Right ventricle myocardium inferior (tissue), 1 donor: ENCODE measurements around the gene OBSCN. TPM values are rescaled to one million over a fixed set of nuclear protein-coding genes. Genes with fewer than 3 reads are reported as not detected.
"Not testable (repeated sequence)": the region's sequence is repeated elsewhere in the genome, so short reads cannot be mapped to it uniquely, and the experiment has no call there.

Experiments used
- ATAC-seq: fragments of 200-7000 bp; cut with Tn5 transposase; one replicate; pipeline ENCODE4 v1.9.1; 2020; ENCODE audit warnings: mild to moderate bottlenecking, moderate library complexity
- DNase-seq: peaks from one replicate; pipeline ENCODE4 v3.0.0; 2021; ENCODE audit errors: missing footprints
- intact Hi-C: fragments of 100-400 bp; cut with DNase I; formaldehyde crosslinking; loops from one replicate; pipeline ENCODE4 v1.11.0; 2022
- total RNA-seq: library from RNA; stranded (reverse); fragmentation: NEBNext Ultra II Directional; extraction: Animal tissue kit (Norgen Biotek cat#: 25700); gene quantifications from one replicate; pipeline ENCODE4 v1.2.1, GENCODE V29; 2021
- donor health status: DM: no; HTN: yes; CAD: no; lungs with severe emphysema.

Gene OBSCN
- total RNA-seq, 1 donor from 2014 or later = 275 TPM

DNA sequence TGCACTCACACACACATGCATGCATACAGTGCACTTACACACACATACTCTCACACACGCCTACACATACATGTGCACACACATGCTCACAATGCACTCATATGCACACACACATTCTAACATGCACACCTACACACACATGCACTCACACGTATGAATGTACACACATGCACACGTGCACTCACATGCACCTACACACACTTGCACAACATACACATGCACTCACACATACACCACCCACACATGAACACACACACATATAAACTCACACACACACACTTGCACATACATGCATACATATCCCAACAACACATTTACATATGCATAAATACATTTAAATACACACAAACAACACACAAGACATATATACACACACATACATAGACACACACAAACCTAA, 30.6 kb downstream of the OBSCN start:
- DNase-seq (no peak), ATAC-seq (no peak)
- intact Hi-C loops = no loop called here

DNA sequence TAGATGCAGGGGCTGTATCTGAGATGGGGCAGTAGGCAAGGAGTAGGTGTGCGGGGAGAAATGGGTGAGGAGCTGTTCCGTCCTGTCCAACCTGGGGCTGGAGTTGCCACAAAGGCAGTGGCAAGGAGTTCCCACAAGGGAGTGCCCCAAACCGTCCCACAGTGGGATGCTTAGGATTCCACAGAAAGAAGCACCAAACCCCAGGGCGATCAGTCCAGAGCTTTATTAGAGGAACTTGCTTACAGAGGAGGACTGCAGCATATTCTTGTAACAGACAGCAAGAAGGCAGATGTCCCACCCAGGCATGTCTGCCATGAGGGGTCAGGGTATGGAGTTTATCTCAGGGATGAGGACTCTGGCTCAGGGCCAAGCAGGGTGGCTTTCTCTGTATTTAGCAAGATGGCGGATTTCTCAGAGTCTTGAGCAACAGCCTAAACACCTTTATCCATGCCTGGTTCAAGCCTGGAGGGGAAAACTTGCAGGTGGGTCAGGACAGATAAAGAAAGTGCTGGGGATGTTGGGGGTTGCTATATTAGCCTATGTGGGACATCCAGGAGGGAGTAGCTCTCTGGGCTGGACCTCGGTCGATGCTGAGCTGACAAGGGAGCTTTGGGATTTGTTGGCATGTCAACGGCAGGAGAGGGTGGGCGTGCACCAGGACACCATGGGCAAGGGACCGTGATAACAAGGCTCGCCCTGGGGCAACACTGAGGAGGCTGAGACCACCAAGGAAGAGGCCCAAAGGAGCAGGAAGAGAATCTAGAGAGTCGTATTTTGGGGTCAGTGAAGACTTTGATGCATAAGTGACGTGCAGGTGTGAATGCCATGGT, 32.8 kb downstream of the OBSCN start:
- DNase-seq (no peak), ATAC-seq (no peak)
- intact Hi-C loops = no loop called here

- intact Hi-C loops = no loop called here
- DNase-seq (no peak), ATAC-seq (no peak)
Measured at GRCh38 chr1:228241259-228241658, 33.4 kb downstream of the OBSCN start.

- DNase-seq (no peak), ATAC-seq (no peak)
- intact Hi-C loops = no loop called here
Measured at GRCh38 chr1:228242409-228242808, 34.6 kb downstream of the OBSCN start.

DNA sequence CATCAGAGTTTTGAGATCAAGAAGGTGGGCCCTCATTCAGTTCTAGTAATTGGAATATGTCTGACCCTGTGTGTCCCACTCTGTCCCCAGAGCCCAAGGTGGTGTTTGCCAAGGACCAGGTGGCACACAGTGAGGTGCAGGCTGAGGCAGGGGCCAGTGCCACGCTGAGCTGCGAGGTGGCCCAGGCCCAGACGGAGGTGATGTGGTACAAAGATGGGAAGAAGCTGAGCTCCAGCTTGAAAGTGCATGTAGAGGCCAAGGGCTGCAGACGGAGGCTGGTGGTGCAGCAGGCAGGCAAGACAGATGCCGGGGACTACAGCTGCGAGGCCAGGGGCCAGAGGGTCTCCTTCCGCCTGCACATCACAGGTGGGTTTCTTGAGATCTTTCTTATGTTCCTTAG, 35.2 kb downstream of the OBSCN start:
- DNase-seq = no peak
- intact Hi-C loops = no loop called here
- no peak for ATAC-seq

- intact Hi-C loops, DNase-seq, ATAC-seq: not testable (repeated sequence)
Measured at GRCh38 chr1:228243989-228244388, 36.1 kb downstream of the OBSCN start.

DNA sequence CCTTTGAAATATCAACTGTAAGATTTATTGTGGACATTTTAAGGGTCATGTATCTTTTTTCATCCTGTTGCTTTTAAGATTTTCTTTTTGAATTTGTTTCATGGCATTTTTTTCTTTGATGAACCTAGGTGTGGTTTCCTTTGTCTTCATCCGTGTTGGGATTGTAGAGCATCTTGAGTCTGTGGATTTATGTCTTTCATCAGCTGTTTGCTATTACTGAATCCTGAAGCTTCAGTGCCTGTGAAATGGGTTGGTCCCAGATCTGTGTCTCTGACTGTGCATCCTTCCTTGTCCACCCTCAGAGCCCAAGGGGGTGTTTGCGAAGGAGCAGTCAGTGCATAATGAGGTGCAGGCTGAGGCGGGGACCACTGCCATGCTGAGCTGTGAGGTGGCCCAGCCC, 37.3 kb downstream of the OBSCN start:
- intact Hi-C loops = no loop called here
- no peak for DNase-seq
- no peak for ATAC-seq

DNA sequence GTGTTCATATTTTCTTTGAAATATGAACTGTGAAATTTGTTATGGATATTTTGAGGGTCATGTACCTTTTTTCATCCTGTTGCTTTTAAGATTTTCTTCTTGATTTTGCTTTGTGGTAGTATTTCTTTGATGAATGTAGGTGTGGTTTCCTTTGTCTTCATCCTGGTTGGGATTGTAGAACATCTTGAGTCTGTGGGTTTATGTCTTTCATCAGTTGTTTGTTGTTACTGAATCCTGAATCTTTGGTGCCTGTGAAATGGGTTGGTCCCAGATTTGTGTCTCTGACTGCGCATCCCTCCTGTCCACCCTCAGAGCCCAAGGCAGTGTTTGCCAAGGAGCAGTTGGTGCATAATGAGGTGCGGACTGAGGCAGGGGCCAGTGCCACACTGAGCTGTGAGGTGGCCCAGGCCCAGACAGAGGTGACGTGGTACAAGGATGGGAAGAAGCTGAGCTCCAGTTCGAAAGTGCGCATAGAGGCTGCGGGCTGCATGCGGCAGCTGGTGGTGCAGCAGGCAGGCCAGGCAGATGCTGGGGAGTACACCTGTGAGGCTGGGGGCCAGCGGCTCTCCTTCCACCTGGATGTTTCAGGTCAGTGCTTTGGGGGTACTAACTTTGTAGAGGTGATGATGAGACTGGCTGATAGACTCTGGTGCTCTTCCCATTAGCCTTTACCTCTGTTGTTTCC, 38.5 kb downstream of the OBSCN start:
- DNase-seq = no peak
- ATAC-seq = no peak
- intact Hi-C loops = no loop called here

DNA sequence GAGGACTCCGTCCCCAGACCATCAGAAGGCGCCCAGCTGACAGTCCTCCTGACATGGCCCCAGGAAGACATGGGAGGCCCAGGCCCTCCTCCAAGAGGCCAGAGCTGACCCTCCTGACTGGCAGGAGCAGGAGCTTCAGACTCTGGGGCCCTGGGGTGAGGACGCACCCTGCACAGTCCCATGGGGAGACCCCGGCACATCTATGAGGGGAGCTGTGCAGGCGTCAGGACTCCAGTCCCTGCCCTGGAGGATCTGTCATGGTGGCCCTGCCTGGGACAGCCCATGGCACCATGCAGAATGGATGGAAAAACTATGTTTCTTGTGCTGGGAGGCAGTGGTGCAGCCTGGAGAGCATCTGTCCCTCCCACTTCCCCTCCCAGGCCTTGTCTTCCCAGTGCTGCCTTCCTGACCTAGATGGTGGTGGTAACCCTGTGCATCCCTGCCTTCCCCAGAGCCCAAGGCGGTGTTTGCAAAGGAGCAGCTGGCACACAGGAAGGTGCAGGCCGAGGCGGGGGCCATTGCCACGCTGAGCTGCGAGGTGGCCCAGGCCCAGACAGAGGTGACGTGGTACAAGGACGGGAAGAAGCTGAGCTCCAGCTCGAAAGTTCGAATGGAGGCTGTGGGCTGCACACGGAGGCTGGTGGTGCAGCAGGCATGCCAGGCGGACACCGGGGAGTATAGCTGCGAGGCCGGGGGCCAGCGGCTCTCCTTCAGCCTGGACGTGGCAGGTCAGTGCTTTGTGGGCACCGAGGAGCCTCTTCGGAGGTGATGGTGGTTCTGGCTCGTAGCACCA, 41.9 kb downstream of the OBSCN start:
- intact Hi-C loops = no loop called here
- peak; percentile 37 for ATAC-seq
- DNase-seq = no peak

DNA sequence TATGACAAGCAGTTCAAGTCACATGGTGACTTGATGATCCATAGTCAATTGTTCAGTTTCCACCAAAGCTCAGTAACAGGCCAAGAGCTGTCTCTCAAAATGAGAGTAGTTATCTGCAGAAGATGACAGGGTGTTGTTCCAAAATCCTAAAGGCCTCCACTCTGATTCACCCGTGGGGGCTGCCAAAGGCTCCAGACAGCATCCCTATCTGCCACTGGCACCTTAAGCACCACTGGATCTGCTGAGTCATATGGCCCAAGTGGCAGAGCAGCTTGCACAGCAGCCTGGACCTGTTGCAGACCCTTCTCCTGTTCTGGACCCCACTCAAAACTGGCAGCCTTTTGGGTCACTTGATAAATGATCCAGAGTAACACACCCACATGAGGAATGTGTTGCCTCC, 44.6 kb downstream of the OBSCN start:
- DNase-seq, intact Hi-C loops, ATAC-seq: not testable (repeated sequence)

DNA sequence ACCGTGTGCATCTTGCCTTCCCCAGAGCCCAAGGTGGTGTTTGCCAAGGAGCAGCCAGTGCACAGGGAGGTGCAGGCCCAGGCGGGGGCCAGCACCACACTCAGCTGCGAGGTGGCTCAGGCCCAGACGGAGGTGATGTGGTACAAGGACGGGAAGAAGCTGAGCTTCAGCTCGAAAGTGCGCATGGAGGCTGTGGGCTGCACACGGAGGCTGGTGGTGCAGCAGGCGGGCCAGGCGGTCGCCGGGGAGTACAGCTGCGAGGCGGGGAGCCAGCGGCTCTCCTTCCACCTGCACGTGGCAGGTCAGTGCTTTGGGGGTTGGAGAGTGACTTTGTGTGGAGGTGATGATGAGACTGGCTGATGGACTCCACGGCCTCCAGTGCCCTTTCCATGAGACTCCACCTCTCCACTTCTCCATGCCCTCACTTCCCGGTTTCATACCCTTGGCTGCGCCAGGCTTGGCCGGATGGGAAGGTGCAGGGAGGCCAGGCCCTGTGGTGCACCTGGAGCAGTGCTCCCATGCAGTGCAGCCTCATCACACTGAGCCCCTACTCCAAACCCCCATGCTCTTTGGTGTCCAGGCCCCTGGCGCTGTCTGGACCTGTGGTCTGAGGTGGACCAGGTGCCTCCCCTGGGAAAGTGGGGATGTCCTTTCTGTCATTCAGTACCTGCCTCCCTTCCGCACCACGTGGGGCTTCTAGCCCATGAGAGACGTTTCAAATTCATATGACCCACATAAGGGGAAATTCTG, 49.0 kb downstream of the OBSCN start:
- no peak for DNase-seq
- intact Hi-C loops = no loop called here

GRCh38 chr1:228258486-228258885, 50.6 kb downstream of the OBSCN start:
- no peak for ATAC-seq
- intact Hi-C loops = no loop called here
- no peak for DNase-seq

More for the DNA sequence above, 49.0 kb downstream of the OBSCN start:
- peak; percentile 18 for ATAC-seq

- intact Hi-C loops = no loop called here
- DNase-seq = no peak
- ATAC-seq = no peak
Measured at GRCh38 chr1:228259368-228259894, 51.6 kb downstream of the OBSCN start.

GRCh38 chr1:228259951-228260350, 52.1 kb downstream of the OBSCN start:
- intact Hi-C loops = no loop called here
- ATAC-seq (no peak), DNase-seq (no peak)

DNA sequence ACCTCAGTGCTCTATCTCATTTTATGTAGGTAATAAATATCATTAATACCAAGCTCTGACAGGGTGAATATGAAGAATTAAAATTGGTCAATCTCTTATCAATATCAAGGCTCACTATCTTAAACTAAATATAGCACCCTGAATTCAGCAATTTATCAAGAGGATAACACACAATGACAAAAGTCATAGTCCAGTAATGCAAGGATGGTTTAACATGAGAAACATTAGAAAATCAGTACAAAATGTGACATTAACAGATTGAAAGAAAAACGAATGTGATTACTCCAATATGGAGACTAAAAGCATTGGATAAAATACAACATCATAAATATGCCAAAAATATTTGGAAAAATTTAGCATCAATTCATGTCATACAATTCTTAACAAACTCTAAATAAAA, 53.9 kb downstream of the OBSCN start:
- ATAC-seq = no peak

DNA sequence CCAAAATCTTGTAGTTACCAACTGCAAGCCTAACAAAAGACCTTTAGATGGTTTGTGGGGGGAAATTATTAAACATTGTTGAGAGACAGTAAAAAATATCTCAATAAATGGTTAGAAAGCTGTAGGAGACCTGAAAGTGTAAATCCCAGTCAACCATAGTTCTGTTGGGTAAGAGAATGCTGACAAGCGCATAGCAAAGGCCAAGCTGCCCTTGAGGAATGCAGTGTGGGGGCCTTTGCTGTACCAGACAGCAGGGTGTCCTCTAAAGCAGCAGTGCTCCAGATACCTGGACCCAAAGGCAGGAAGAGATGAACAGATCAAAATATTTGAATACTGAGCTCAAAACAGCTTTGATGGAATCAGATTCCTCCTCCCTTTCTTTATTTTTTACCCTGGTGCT, 54.6 kb downstream of the OBSCN start:
- DNase-seq (no peak), ATAC-seq (no peak)
- intact Hi-C loops = no loop called here

More for the DNA sequence above, 53.9 kb downstream of the OBSCN start:
- DNase-seq = no peak
- intact Hi-C loops = no loop called here

DNA sequence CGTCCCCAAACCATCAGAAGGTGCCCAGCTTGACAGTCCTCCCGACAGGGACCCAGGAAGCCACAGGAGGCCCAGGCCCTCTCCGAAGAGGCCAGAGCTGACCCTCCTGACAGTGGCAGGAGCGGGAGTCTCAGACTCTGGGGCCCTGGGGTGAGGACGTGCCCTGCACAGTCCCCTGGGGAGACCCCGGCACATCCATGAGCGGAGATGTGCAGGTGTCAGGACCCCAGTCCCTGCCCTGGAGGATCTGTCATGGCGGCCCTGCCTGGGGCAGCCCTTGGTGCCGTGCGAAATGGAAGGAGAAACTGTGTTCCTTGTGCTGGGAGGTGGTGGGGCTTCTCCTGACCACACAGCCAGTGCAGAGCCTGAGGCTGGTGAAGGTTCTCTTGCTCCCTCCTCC, 55.8 kb downstream of the OBSCN start:
- ATAC-seq = no peak
- intact Hi-C loops = no loop called here
- no peak for DNase-seq

DNA sequence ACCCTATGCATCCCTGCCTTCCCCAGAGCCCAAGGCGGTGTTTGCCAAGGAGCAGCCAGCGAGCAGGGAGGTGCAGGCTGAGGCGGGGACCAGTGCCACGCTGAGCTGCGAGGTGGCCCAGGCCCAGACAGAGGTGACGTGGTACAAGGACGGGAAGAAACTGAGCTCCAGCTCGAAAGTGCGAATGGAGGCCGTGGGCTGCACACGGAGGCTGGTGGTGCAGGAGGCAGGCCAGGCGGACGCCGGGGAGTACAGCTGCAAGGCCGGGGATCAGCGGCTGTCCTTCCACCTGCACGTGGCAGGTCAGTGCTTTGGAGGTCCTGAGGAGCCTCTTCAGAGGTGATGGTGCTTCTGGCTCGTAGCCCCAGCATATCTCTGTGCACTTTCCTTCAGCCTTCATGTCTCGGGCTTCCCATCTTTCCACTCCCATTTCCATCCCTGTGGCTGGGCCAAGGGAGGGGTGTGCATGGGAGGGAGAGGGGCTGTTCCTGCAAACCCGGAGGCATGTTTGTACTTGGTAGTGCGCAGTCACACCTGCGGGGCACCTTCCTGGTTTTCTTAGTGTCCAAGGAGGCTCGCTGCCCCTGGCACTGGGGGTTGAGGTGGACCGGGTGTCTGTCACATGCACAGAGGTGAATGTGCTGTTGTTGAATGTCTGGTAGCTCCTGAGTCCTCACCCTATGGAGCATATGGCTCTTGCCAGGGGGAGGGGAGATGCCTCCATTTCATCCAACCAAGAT, 56.4 kb downstream of the OBSCN start:
- intact Hi-C loops = no loop called here
- DNase-seq = no peak
- no peak for ATAC-seq
